Osteocyte (in vitro differentiated cells): Measurements from ENCODE around the gene DOC2A. TPM values are rescaled to one million over a fixed set of nuclear protein-coding genes. Genes with fewer than 3 reads are reported as not detected.

ENCODE experiments used
- DNase-seq: peaks from one replicate; pipeline ENCODE4 v3.0.0; 2021; ENCODE audit warnings: mixed read lengths; ENCODE audit not compliant: unreplicated experiment; ENCODE audit errors: extremely low spot score
- H3K27ac Mint-ChIP-seq: one replicate; pipeline ENCODE4 v1.8.0; 2021; ENCODE audit warnings: mild to moderate bottlenecking, mixed read lengths; ENCODE audit not compliant: unreplicated experiment
- H3K27me3 Mint-ChIP-seq: one replicate; pipeline ENCODE4 v1.8.0; 2021; ENCODE audit warnings: mixed read lengths; ENCODE audit not compliant: unreplicated experiment
- H3K36me3 Mint-ChIP-seq: one replicate; pipeline ENCODE4 v1.8.0; 2021; ENCODE audit warnings: mixed read lengths; ENCODE audit not compliant: unreplicated experiment
- H3K4me1 Mint-ChIP-seq: one replicate; pipeline ENCODE4 v1.8.0; 2021; ENCODE audit warnings: mixed read lengths; ENCODE audit not compliant: unreplicated experiment
- H3K4me3 Mint-ChIP-seq: one replicate; pipeline ENCODE4 v1.8.0; 2021; ENCODE audit warnings: mild to moderate bottlenecking, moderate library complexity, mixed read lengths; ENCODE audit not compliant: unreplicated experiment
- H3K9me3 Mint-ChIP-seq: one replicate; pipeline ENCODE4 v1.8.0; 2021; ENCODE audit warnings: mixed read lengths; ENCODE audit not compliant: unreplicated experiment
- CTCF ChIP-seq: fragments of 200-600 bp; sonication (generic); IDR thresholded peaks from 2 replicates; pipeline ENCODE4 v1.5.0; 2021; ENCODE audit warnings: antibody characterized with exemption, mild to moderate bottlenecking, moderate library complexity
- total RNA-seq: library from RNA; stranded (reverse); gene quantifications from 2 replicates; pipeline ENCODE4 v1.2.1, GENCODE V29; 2021

DOC2A gene
- total RNA-seq, 1 donor from 2014 or later = 1.3 TPM

- Mint-ChIP-seq H3K36me3 (peaks cover 54% of the 10 kb centered on the region), H3K27ac (peak overlapping the region; percentile 11), H3K4me3 (no peak overlapping the region), H3K4me1 (no peaks in the 10 kb centered on the region), H3K9me3 (no peaks in the 10 kb centered on the region), H3K27me3 (no peaks in the 10 kb centered on the region)
- no peak for TF ChIP-seq CTCF
- DNase-seq = no peak
Measured at GRCh38 chr16:29982560-29983419, 28.0 kb downstream of the DOC2A start.

- DNase-seq = no peak
- Mint-ChIP-seq H3K4me3 (no peak overlapping the region), H3K9me3 (no peaks in the 10 kb centered on the region), H3K36me3 (peaks cover 36% of the 10 kb centered on the region), H3K4me1 (peaks cover 26% of the 10 kb centered on the region), H3K27me3 (no peaks in the 10 kb centered on the region), H3K27ac (no peak overlapping the region)
- TF ChIP-seq CTCF = no peak
Measured at GRCh38 chr16:29978564-29979270, 32.1 kb downstream of the DOC2A start.

- Mint-ChIP-seq H3K4me3 (no peak overlapping the region), H3K27me3 (no peaks in the 10 kb centered on the region), H3K36me3 (peaks cover 34% of the 10 kb centered on the region), H3K4me1 (peaks cover 30% of the 10 kb centered on the region), H3K9me3 (no peaks in the 10 kb centered on the region), H3K27ac (no peak overlapping the region)
- DNase-seq = no peak
- TF ChIP-seq CTCF = no peak
Measured at GRCh38 chr16:29978081-29978480, 32.7 kb downstream of the DOC2A start.

GRCh38 chr16:29977063-29977825 is 33.6 kb downstream of the DOC2A start:
- Mint-ChIP-seq H3K4me1 (peaks cover 30% of the 10 kb centered on the region), H3K27me3 (no peaks in the 10 kb centered on the region), H3K4me3 (no peak overlapping the region), H3K36me3 (peaks cover 32% of the 10 kb centered on the region), H3K9me3 (no peaks in the 10 kb centered on the region), H3K27ac (no peak overlapping the region)
- TF ChIP-seq CTCF = no peak
- no peak for DNase-seq
